Ectodermal cell (in vitro differentiated cells): ENCODE data around the gene CHRD.

Experiments
- H3K27ac ChIP-seq: 2 replicates; pipeline ENCODE4 v1.7.0; 2013; ENCODE audit warnings: mild to moderate bottlenecking, low read depth, low read length; ENCODE audit not compliant: insufficient read depth, poor library complexity, severe bottlenecking
- H3K27me3 ChIP-seq: 2 replicates; pipeline ENCODE4 v1.7.0; 2013; ENCODE audit warnings: mild to moderate bottlenecking, low read length; ENCODE audit not compliant: insufficient read depth, control insufficient read depth, poor library complexity, severe bottlenecking
- H3K36me3 ChIP-seq: one replicate; pipeline ENCODE4 v1.7.0; 2013; ENCODE audit warnings: low read length; ENCODE audit not compliant: control insufficient read depth, insufficient read depth
- H3K4me1 ChIP-seq: one replicate; pipeline ENCODE4 v1.7.0; 2013; ENCODE audit warnings: low read length; ENCODE audit not compliant: control insufficient read depth, insufficient read depth
- H3K4me3 ChIP-seq: 2 replicates; pipeline ENCODE4 v1.7.0; 2013; ENCODE audit warnings: low read depth, low read length, control low read depth; ENCODE audit not compliant: insufficient read depth
- H3K9me3 ChIP-seq: 2 replicates; pipeline ENCODE4 v1.7.0; 2013; ENCODE audit warnings: mild to moderate bottlenecking, low read length, moderate library complexity; ENCODE audit not compliant: control insufficient read depth
- WGBS, 2 experiments: methylation state at CpG; one replicate each; pipeline ENCODE4 v1.1.7; 2013; ENCODE audit warnings: missing lambda C conversion rate in 2 of 2; 5-methylcytosine and 5-hydroxymethylcytosine counted together

Gene CHRD

GRCh38 chr3:184375747-184376461, 4.0 kb upstream of the CHRD start:
- 88% methylated on average over 12 of the region's 12 CpGs for WGBS, 2 experiments
- no peaks in the 10 kb centered on the region for H3K36me3 ChIP-seq
- no peaks in the 10 kb centered on the region for H3K9me3 ChIP-seq
- H3K4me1 ChIP-seq: peaks cover 31% of the 10 kb centered on the region
- H3K4me3 ChIP-seq: no peak overlapping the region
- peaks cover 13% of the 10 kb centered on the region for H3K27me3 ChIP-seq
- H3K27ac ChIP-seq: no peak overlapping the region

GRCh38 chr3:184377374-184377773, 2.5 kb upstream of the CHRD start:
- no peaks in the 10 kb centered on the region for H3K9me3 ChIP-seq
- H3K27ac ChIP-seq: no peak overlapping the region
- H3K4me3 ChIP-seq: no peak overlapping the region
- 76 to 81% methylated on average over 5 of the region's 5 CpGs for WGBS, 2 experiments
- H3K4me1 ChIP-seq: peaks cover 29% of the 10 kb centered on the region
- no peaks in the 10 kb centered on the region for H3K36me3 ChIP-seq
- peaks cover 28% of the 10 kb centered on the region for H3K27me3 ChIP-seq

GRCh38 chr3:184377882-184378445, 1.9 kb upstream of the CHRD start, which contains the start of gene THPO:
THPO (minus strand) TSS chr3:184378207; CDS start chr3:184376259, 1,948 bp downstream.
- Histone ChIP-seq H3K36me3 (no peaks in the 10 kb centered on the region), H3K4me1 (peaks cover 29% of the 10 kb centered on the region), H3K27me3 (peaks cover 34% of the 10 kb centered on the region), H3K9me3 (no peaks in the 10 kb centered on the region), H3K4me3 (no peak within 1 kb of the TSS), H3K27ac (no peak within 1 kb of the TSS)
- 33 to 34% methylated on average over 7 of the region's 7 CpGs for WGBS, 2 experiments

- Histone ChIP-seq H3K9me3 (no peaks in the 10 kb centered on the region), H3K4me3 (no peak overlapping the region), H3K27me3 (peaks cover 35% of the 10 kb centered on the region), H3K4me1 (peaks cover 29% of the 10 kb centered on the region), H3K36me3 (no peaks in the 10 kb centered on the region), H3K27ac (no peak overlapping the region)
- WGBS, 2 experiments: 80 to 83% methylated on average over 10 of the region's 10 CpGs
Measured at GRCh38 chr3:184378651-184379357, 1.1 kb upstream of the CHRD start.

- H3K27ac ChIP-seq: no peak overlapping the region
- H3K36me3 ChIP-seq: no peaks in the 10 kb centered on the region
- peaks cover 35% of the 10 kb centered on the region for H3K27me3 ChIP-seq
- peak overlapping the region; percentile 40 for H3K4me3 ChIP-seq
- no peaks in the 10 kb centered on the region for H3K9me3 ChIP-seq
- H3K4me1 ChIP-seq: peaks cover 29% of the 10 kb centered on the region
- 0% methylated on average over 56 to 57 of the region's 62 CpGs for WGBS, 2 experiments
Measured at GRCh38 chr3:184380185-184380626, 352 bp downstream of the CHRD start.

- Histone ChIP-seq H3K9me3 (no peaks in the 10 kb centered on the region), H3K27me3 (peaks cover 35% of the 10 kb centered on the region), H3K4me3 (peak overlapping the region; percentile 40), H3K36me3 (no peaks in the 10 kb centered on the region), H3K4me1 (peaks cover 29% of the 10 kb centered on the region), H3K27ac (no peak overlapping the region)
- 1 to 2% methylated on average over 42 of the region's 42 CpGs for WGBS, 2 experiments
Measured at GRCh38 chr3:184380627-184381260, 890 bp downstream of the CHRD start.

- H3K27ac ChIP-seq: no peak overlapping the region
- H3K27me3 ChIP-seq: peaks cover 35% of the 10 kb centered on the region
- H3K4me1 ChIP-seq: peaks cover 29% of the 10 kb centered on the region
- 5 to 6% methylated on average over 55 of the region's 55 CpGs for WGBS, 2 experiments
- H3K9me3 ChIP-seq: no peaks in the 10 kb centered on the region
- H3K4me3 ChIP-seq: peak overlapping the region; percentile 40
- H3K36me3 ChIP-seq: no peaks in the 10 kb centered on the region
Measured at GRCh38 chr3:184381261-184382224, 1.7 kb downstream of the CHRD start.

- Histone ChIP-seq H3K36me3 (no peaks in the 10 kb centered on the region), H3K9me3 (no peaks in the 10 kb centered on the region), H3K27me3 (peaks cover 35% of the 10 kb centered on the region), H3K4me3 (no peak overlapping the region), H3K4me1 (peaks cover 25% of the 10 kb centered on the region), H3K27ac (no peak overlapping the region)
- 91 to 93% methylated on average over 16 of the region's 16 CpGs for WGBS, 2 experiments
Measured at GRCh38 chr3:184382326-184383032, 2.6 kb downstream of the CHRD start.
